Activated naive CD4-positive, alpha-beta T cell treated with anti-CD3 and anti-CD28 coated beads, Interleukin-2, amount 50 U/mL, for 16 hours (primary cell): ENCODE data around the gene TOP3B.

Experiments
- DNase-seq: peaks from one replicate; pipeline ENCODE4 v3.0.0-alpha.2; 2020

TOP3B gene

DNA sequence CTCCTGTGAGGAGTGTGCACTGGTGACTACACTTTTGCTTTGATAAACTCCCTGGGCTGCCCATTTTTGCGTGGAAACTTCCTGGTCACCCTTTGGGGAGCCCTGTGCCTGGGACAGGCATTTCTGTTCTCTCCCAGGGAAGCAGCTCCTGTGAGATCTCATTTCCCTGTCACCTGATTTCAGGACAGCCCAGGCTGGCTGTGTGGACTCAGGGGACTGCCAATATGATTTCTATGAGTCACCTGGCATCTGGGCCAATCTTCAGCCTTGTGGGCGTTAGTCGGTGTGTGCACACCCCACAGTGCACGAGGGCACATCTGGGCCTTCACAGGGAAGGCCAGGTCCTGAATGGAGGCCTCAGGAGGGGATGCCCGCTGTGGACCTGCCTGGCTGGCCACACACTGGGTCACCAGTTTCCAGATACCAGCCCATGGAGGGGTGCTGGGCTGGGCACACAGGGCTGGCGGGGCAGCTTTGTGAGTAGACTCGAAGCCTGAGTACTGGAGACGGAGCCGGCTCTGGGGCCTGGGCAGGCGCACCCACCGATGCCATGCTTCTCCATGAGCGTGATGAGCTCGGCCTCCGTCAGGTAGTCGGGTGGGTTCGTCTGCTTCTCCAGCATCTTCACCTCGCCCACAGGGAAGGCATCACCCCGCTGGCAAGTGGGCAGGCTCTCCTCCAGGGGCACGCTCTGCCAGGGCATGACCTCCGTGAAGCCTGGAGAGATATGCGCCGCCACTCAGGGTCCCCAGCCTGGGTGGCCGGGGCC is 20.5 kb downstream of the TOP3B start:
- no peak for DNase-seq

GRCh38 chr22:21961127-21961867 is 21.3 kb downstream of the TOP3B start:
- no peak for DNase-seq

DNA sequence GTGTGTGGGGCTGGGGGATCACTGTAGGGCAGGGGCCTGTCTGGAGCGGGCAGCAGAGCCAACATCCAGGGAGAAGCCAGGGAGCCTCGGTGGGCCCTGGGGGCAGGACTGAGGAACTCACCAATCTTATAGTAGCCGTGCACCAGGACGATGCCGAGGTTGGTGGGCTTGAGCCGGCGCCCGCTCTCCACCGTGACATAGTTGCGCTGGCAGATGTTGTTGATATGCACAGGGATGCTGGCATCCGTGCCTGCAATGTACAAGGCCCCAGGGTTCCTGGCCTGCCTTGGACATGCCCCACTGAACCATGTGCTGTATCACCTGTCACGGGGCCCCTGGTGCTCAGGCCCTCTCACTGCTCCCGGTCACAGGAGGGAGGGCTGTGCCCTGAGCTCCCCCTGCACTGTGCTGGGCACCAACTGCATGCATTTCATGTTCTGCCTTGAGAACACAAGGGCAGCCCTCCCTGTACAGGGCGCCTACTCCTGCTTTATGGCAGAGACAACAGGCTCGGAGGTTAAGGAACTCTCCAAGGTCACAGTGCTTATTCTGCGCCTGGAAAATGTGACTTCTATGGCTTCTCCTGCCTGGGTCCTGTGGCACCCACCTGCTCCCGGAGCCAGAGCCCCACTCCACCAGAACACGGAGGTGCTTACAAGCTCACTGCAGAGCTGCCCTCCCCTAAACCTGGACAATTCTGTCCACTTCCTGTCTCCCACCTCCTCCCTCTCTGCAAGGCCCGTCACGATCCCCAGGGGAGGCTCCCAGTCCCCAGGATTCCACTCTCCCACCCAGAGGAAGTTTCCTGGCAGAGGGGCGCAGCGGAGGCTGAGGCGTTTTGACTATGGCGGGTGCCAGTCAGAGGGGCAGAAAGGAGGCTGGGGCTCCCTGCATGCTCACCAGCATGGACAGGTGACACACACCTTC is 22.1 kb downstream of the TOP3B start:
- DNase-seq: no peak

GRCh38 chr22:21959274-21960074 is 23.1 kb downstream of the TOP3B start:
- no peak for DNase-seq

GRCh38 chr22:21958360-21959273 is 24.0 kb downstream of the TOP3B start:
- no peak for DNase-seq

GRCh38 chr22:21952586-21953571 is 29.7 kb downstream of the TOP3B start, which contains the start of gene PPM1F:
Gene PPM1F, minus strand, starts transcription at chr22:21952848. Its CDS starts 6,800 bp downstream, at chr22:21946048.
- peak; percentile 89 for DNase-seq

DNA sequence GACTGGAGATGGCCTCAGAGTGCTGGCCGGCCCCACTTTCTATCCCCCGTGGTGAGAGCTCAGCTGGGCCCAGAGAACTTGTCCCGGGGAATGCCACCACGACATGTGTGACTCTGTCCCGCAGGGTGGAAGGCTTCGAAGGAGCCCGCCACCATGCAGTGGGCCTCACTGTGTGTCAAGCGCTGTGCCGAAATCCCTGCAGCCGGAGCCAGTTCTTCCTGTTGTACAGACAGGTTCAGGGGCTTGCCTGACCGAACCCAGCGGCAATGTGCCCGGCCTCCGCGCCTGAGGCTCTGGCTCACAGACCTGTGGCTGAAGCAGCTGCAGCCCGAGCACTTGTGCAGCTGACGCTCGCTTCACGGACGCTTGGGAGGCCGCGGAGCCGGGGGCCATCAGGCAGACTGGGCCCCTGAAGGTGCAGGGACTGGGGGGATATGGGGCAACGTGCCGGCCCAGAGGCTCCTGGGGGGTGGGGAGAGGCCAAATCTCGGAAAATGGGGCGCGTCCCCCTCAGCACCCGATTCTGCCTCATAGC is 30.6 kb downstream of the TOP3B start:
- DNase-seq: no peak

- DNase-seq: no peak
These were observed 31.5 kb downstream of the TOP3B start for GRCh38 chr22:21951062-21951461.

- no peak for DNase-seq
These were observed 32.6 kb downstream of the TOP3B start for GRCh38 chr22:21949948-21950347.

- no peak for DNase-seq
These were observed 33.0 kb downstream of the TOP3B start for GRCh38 chr22:21949569-21949918.

DNA sequence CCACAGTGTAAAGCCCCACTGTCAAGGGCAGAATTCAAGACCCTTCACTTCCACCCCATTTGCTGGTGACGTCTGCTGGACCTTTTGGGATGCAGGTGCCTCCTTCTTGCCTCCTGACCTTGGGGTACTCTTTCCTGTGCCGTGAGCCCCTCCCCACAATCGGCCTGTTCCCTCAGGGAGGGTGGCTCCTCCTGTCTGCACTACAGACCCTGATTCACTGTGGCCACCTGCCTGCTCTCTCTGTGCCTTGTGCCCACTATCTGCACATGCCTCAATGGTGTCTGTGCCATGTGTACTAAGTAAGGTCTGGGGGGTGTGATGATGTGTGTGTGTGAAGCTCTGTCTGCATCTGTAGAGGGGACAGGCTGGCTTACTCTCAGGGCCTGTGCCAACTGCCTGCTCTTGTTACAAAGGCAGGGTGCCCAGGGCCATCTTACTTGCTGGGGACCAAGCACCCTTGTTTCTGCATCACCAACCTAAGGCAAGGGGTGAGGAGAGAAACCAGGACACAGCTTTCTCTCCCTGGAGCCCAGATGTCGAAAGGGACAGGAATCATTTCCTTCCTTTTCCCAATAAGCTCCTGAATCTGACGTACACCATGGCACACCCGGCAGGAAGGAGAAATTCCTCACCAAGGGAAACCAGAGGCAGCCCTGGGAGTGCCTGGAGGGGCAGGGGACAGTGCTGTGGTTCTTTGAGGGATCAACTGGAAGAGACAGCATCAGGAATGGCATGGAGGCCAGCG is 33.6 kb downstream of the TOP3B start:
- DNase-seq: no peak

DNA sequence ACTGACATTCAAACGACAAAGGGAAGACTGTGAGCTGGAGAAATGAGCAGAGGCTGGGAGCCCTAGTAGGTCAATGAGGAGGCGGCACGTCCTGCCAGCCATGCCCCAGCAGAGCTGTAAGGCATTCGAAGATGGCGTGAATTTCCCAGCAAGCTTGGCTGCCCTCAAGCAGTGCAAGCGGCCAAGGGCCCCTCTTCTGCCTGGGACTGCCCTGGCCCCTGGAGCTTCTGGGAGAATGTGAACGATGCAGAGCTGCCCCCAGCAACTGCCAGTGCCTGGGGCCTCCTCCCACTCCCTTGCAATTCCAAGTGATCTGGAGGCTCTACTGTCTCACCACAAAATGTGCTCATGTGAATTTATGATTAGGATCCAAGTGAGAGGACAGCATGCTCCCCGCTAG is 34.2 kb downstream of the TOP3B start:
- DNase-seq: no peak

- no peak for DNase-seq
These were observed 35.3 kb downstream of the TOP3B start for GRCh38 chr22:21947040-21948014.

DNA sequence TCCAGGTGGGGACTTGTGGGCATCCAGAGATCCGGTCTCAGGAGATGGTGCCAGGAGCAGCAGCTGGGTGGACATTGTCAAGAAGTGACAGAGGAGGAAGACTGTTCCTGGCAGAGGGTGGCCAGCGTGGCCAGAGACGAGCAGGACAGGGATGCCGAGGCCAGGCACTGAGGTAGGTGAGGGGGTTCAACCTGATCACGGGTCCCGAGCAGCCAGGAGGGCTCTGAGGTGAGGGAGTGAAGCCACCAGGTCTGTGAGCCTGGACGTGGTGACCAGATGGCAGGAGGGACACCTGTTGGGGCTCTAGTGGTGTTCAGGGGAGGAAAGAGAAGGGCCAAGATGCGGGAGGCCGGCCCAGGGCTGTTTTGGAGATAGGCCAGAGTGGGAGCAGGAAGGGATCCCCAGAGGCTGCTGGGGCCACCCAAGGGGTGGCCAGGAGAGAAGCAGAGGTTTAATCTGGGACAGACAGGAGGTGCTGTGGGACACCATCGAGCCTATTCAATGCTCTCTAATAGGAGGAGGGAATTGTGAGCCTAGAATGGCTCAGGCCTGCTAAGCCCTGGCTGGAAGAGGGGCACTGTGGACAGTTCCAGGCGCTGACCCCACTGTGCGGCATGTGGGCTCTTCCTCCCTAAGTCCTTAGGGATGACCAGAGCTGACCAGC is 36.2 kb downstream of the TOP3B start:
- DNase-seq: no peak

GRCh38 chr22:21945453-21946261 is 36.9 kb downstream of the TOP3B start:
- DNase-seq: no peak

DNA sequence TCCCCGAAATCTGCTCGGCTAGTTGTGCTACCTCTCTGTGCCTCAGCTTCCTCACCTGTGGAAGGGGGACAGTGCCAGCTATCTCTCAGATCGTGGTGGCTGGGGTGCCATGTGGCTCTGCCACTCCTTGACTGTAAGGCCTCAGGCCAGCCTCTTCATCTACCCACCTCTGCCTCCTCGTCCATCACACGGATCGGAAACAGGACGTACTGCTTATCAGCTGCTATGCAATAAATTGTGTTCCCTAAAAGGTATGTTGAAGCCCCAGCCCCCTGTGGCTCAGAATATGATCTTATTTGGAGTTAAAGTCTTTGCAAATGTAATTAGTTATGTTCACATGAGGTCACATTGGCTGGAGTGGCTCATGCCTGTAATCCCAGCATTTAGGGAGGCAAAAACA is 37.7 kb downstream of the TOP3B start:
- no peak for DNase-seq
